Central memory CD4-positive, alpha-beta T cell (primary cell): ENCODE data around the gene TRIP4.
A peak's percentile ranks its signal among the peaks of the same experiment; 100 is the strongest.
"Not testable (repeated sequence)": the region's sequence is repeated elsewhere in the genome, so short reads cannot be mapped to it uniquely, and the experiment has no call there.

Experiments used
- DNase-seq: peaks from one replicate; pipeline ENCODE4 v3.0.0; 2022

Gene TRIP4

DNA sequence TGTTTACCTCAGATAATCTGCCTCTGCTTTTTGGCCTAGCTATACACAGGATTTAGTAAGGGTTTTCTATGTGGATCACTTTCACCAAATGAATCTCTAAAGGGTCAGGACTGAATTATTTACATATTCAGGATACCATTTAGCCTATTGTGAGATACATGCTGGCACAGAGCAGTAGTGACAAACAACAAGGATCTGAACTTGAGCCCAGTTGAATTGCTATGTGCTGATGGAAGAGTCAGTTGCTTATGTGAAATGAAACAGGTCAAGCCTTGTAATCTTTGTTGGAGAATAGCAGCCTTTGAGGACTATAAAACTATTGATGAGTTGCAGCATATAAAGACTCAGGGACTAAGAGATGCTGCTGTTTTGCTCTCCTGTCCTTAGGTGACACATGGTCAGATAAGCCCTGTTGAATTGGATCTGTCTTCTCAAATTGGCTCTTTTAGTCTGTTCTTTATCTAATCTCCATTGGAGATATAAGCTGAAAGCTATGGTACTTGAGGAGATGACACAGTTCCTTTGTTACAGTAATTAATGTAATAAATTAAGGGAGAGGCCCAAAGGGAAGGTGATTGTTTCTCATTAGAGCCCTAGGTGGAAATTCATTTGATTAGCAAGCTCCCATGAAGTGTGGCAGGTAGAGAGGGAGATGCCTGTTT, 103.1 kb downstream of the TRIP4 start:
- no peak for DNase-seq

- DNase-seq = no peak
Measured at GRCh38 chr15:64493641-64494040, 106.0 kb downstream of the TRIP4 start.

DNA sequence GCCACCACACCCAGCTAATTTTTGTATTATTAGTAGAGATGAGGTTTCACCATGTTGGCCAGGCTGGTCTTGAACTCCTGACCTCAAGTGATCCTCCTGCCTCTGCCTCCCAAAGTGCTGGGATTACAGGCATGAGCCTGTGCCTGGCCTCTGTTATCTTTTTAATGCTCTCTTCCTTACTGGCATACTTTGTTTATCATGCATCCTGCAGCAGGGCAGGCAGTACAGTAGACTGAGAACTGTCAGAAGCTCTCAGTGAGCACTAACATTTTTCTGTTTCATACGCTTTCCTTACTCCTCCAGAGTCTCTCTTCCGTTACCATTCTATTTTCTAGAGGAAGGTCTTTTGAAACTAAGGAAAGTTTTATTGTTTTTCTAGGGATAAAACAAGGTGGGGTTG, 108.3 kb downstream of the TRIP4 start:
- DNase-seq = not testable (repeated sequence)

GRCh38 chr15:64500695-64501395, 113.2 kb downstream of the TRIP4 start:
- no peak for DNase-seq

- DNase-seq = no peak
Measured at GRCh38 chr15:64501396-64501715, 113.7 kb downstream of the TRIP4 start.

DNA sequence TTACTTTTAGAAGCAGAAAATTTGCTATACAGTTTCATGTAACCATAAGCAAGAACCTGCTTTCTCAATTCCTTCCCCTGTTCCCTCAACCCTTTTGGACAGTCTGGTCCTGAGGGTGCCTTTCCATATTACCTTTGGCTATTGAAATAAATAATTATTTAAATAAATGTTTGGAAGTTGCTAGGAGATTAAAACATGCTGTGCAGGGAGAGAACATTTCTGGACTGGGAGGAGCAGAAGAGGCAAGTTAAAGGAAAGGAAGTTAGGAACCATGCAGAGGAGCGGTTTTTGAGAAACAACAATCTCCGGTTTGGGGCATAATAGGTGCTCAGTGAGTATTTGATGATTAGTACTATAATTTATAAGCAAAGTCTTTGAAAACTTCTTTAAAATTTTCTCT, 114.5 kb downstream of the TRIP4 start:
- no peak for DNase-seq

GRCh38 chr15:64502551-64502950, 114.9 kb downstream of the TRIP4 start:
- no peak for DNase-seq

DNA sequence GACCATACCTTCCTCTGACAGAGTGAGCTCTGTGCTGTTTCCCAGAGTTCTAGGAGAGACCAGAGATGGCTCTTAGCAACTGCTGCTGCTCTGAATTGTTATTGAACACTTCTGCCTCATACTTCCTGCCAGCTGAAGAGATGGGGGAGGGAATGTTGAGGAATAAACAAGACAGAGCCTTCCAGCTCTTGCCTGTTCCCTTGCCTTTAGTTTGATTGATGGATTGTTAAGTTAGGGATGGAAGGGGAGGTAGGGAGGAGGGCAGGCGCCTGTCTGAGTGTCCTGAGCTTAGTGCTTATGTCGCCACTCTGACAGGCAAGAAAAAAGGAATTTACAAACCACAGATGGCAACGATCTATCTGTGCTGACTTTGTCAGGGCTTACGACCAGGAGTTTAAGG, 115.6 kb downstream of the TRIP4 start:
- DNase-seq = peak; percentile 1

DNA sequence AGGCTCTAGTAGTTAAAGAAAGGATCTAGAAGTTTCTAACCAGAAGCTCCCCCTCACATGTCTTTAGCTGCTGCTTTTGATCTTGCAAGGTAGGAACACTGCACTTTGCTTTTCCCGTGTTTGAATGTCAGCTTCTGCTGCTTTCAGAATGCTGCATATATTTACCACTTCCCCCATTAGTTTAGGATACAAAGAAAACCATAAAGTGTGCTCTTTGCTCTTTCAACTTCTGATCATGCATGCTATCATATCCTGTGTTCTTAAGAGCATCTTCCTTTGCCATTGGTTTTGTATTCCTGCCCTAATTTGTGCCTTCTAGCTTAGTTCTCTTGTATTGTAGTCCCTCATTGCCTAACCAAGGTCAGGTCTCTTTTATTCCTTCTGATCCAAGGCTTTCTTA, 116.0 kb downstream of the TRIP4 start:
- peak; percentile 37 for DNase-seq
